IPS-20b (cell line): ENCODE results near the gene RNU6-1.
A peak's percentile ranks its signal among the peaks of the same experiment; 100 is the strongest.

Experiments
- H3K27ac ChIP-seq: one replicate; pipeline ENCODE4 v1.5.1; 2013; ENCODE audit warnings: low read length
- H3K27me3 ChIP-seq: 2 replicates; pipeline ENCODE4 v1.6.1; 2013; ENCODE audit warnings: mild to moderate bottlenecking, low read length, inconsistent platforms; ENCODE audit not compliant: insufficient read depth
- H3K36me3 ChIP-seq: 2 replicates; pipeline ENCODE4 v1.6.1; 2013; ENCODE audit warnings: low read depth, mild to moderate bottlenecking, inconsistent platforms, low read length, moderate library complexity; ENCODE audit not compliant: insufficient read depth
- H3K4me1 ChIP-seq: 2 replicates; pipeline ENCODE4 v1.6.1; 2013; ENCODE audit warnings: mild to moderate bottlenecking, control low read depth, inconsistent platforms, low read length, moderate library complexity; ENCODE audit not compliant: insufficient read depth
- H3K4me3 ChIP-seq: 2 replicates; pipeline ENCODE4 v1.5.1; 2013; ENCODE audit warnings: mild to moderate bottlenecking, low read length, inconsistent platforms
- H3K9ac ChIP-seq: 2 replicates; pipeline ENCODE4 v1.6.1; 2013; ENCODE audit warnings: low read depth, mild to moderate bottlenecking, inconsistent platforms, low read length, moderate library complexity
- H3K9me3 ChIP-seq: 2 replicates; pipeline ENCODE4 v1.6.1; 2013; ENCODE audit warnings: mild to moderate bottlenecking, low read depth, low read length, inconsistent platforms; ENCODE audit not compliant: insufficient read depth

RNU6-1 gene

GRCh38 chr15:67855842-67856241 is 16.0 kb upstream of the RNU6-1 start:
- H3K27ac ChIP-seq, result no peak overlapping the region
- no peak overlapping the region for H3K4me3 ChIP-seq
- H3K9ac ChIP-seq, result no peak overlapping the region
- H3K4me1 ChIP-seq, result peaks cover 5% of the 10 kb centered on the region; the same call in 1 of the 2 replicates
- H3K27me3 ChIP-seq, result no peaks in the 10 kb centered on the region; the same call in 1 of the 2 replicates
- H3K36me3 ChIP-seq, result no peaks in the 10 kb centered on the region
- no peaks in the 10 kb centered on the region for H3K9me3 ChIP-seq

- no peaks in the 10 kb centered on the region for H3K9me3 ChIP-seq
- no peaks in the 10 kb centered on the region for H3K27me3 ChIP-seq
- no peak overlapping the region for H3K27ac ChIP-seq
- H3K36me3 ChIP-seq, result no peaks in the 10 kb centered on the region
- H3K4me3 ChIP-seq, result no peak overlapping the region
- H3K9ac ChIP-seq, result peak overlapping the region; percentile 13; the same call in 1 of the 2 replicates
- peaks cover 5% of the 10 kb centered on the region; the same call in 1 of the 2 replicates for H3K4me1 ChIP-seq
Observed at GRCh38 chr15:67854358-67854757, 14.5 kb upstream of the RNU6-1 start.

- Histone ChIP-seq H3K27ac (no peak overlapping the region), H3K4me1 (peaks cover 5% of the 10 kb centered on the region; the same call in 1 of the 2 replicates), H3K27me3 (no peaks in the 10 kb centered on the region), H3K4me3 (0 out of 2 replicates have a peak overlapping the region, but pooled peaks have one; percentile 7), H3K9ac (peak overlapping the region; percentile 0; the same call in 1 of the 2 replicates), H3K9me3 (no peaks in the 10 kb centered on the region), H3K36me3 (no peaks in the 10 kb centered on the region)
Observed at GRCh38 chr15:67853454-67853853, 13.6 kb upstream of the RNU6-1 start.

GRCh38 chr15:67852418-67852817 is 12.6 kb upstream of the RNU6-1 start:
- Histone ChIP-seq H3K4me1 (peaks cover 5% of the 10 kb centered on the region; the same call in 1 of the 2 replicates), H3K4me3 (no peak overlapping the region), H3K36me3 (no peaks in the 10 kb centered on the region), H3K27me3 (no peaks in the 10 kb centered on the region), H3K27ac (no peak overlapping the region), H3K9ac (peak overlapping the region; percentile 0; the same call in 1 of the 2 replicates), H3K9me3 (no peaks in the 10 kb centered on the region)

GRCh38 chr15:67850994-67851571 is 11.2 kb upstream of the RNU6-1 start:
- Histone ChIP-seq H3K9me3 (no peaks in the 10 kb centered on the region), H3K36me3 (no peaks in the 10 kb centered on the region), H3K27ac (no peak overlapping the region), H3K4me3 (no peak overlapping the region), H3K27me3 (no peaks in the 10 kb centered on the region), H3K9ac (no peak overlapping the region), H3K4me1 (peaks cover 5% of the 10 kb centered on the region; the same call in 1 of the 2 replicates)

GRCh38 chr15:67850336-67850735 is 10.5 kb upstream of the RNU6-1 start:
- Histone ChIP-seq H3K36me3 (no peaks in the 10 kb centered on the region), H3K9ac (no peak overlapping the region), H3K27ac (no peak overlapping the region), H3K9me3 (no peaks in the 10 kb centered on the region), H3K4me1 (peaks cover 5% of the 10 kb centered on the region; the same call in 1 of the 2 replicates), H3K27me3 (no peaks in the 10 kb centered on the region), H3K4me3 (no peak overlapping the region)

- Histone ChIP-seq H3K36me3 (no peaks in the 10 kb centered on the region), H3K4me1 (peaks cover 5% of the 10 kb centered on the region; the same call in 1 of the 2 replicates), H3K27ac (no peak overlapping the region), H3K4me3 (no peak overlapping the region), H3K9ac (no peak overlapping the region), H3K9me3 (no peaks in the 10 kb centered on the region), H3K27me3 (no peaks in the 10 kb centered on the region)
Observed at GRCh38 chr15:67849538-67849937, 9.7 kb upstream of the RNU6-1 start.

GRCh38 chr15:67845974-67846373 is 6.1 kb upstream of the RNU6-1 start:
- Histone ChIP-seq H3K27me3 (peaks cover 8% of the 10 kb centered on the region; the same call in 1 of the 2 replicates), H3K36me3 (no peaks in the 10 kb centered on the region), H3K9ac (no peak overlapping the region), H3K9me3 (no peaks in the 10 kb centered on the region), H3K4me1 (peaks cover 17% of the 10 kb centered on the region), H3K27ac (no peak overlapping the region), H3K4me3 (no peak overlapping the region)

- H3K9me3 ChIP-seq, result no peaks in the 10 kb centered on the region
- H3K27me3 ChIP-seq, result peaks cover 22% of the 10 kb centered on the region
- H3K27ac ChIP-seq, result no peak overlapping the region
- H3K4me1 ChIP-seq, result peaks cover 20% of the 10 kb centered on the region
- H3K36me3 ChIP-seq, result no peaks in the 10 kb centered on the region
- H3K4me3 ChIP-seq, result 0 out of 2 replicates have a peak overlapping the region, but pooled peaks have one; percentile 20
- peak overlapping the region; percentile 28; the same call in 1 of the 2 replicates for H3K9ac ChIP-seq
Observed at GRCh38 chr15:67843571-67844387, 3.9 kb upstream of the RNU6-1 start.

- Histone ChIP-seq H3K4me3 (0 out of 2 replicates have a peak overlapping the region, but pooled peaks have one; percentile 20), H3K9me3 (no peaks in the 10 kb centered on the region), H3K27ac (no peak overlapping the region), H3K4me1 (peaks cover 20% of the 10 kb centered on the region), H3K36me3 (no peaks in the 10 kb centered on the region), H3K27me3 (peaks cover 29% of the 10 kb centered on the region), H3K9ac (no peak overlapping the region)
Observed at GRCh38 chr15:67843092-67843501, 3.3 kb upstream of the RNU6-1 start.

- peaks cover 24% of the 10 kb centered on the region for H3K4me1 ChIP-seq
- H3K4me3 ChIP-seq, result peak overlapping the region; percentile 86
Observed at GRCh38 chr15:67841513-67841762, 1.6 kb upstream of the RNU6-1 start.

More at GRCh38 chr15:67841513-67841762, 1.6 kb upstream of the RNU6-1 start:
- H3K27me3 ChIP-seq, result peaks cover 45% of the 10 kb centered on the region
- no peaks in the 10 kb centered on the region for H3K9me3 ChIP-seq
- no peak overlapping the region for H3K27ac ChIP-seq
- H3K36me3 ChIP-seq, result no peaks in the 10 kb centered on the region
- no peak overlapping the region for H3K9ac ChIP-seq
